Neural cell (in vitro differentiated cells): ENCODE measurements around the gene SLC9A7. TPM values are rescaled to one million over a fixed set of nuclear protein-coding genes. Genes with fewer than 3 reads are reported as not detected.

Experiments used
- H2AFZ ChIP-seq: fragments of 200-600, 300-800 bp; sonication (generic), shearing (Covaris generic); 2 replicates; pipeline ENCODE4 v1.6.0; 2014; ENCODE audit warnings: low read depth, mild to moderate bottlenecking, antibody characterized with exemption, low read length, moderate library complexity
- H3F3A ChIP-seq: fragments of 200-600 bp; shearing (Covaris generic); 2 replicates; pipeline ENCODE4 v1.6.1; 2016; ENCODE audit warnings: mild to moderate bottlenecking, moderate library complexity, mixed read lengths, antibody characterized with exemption, low read length; ENCODE audit not compliant: insufficient read depth, poor library complexity, severe bottlenecking
- H3K27ac ChIP-seq: fragments of 200-600, 300-800 bp; sonication (generic), shearing (Covaris generic); 2 replicates; pipeline ENCODE4 v1.5.1; 2014; ENCODE audit warnings: mild to moderate bottlenecking, low read length, moderate library complexity
- H3K27me3 ChIP-seq: fragments of 300-800, 200-600 bp; sonication (generic), shearing (Covaris generic); 2 replicates; pipeline ENCODE4 v1.6.0; 2014; ENCODE audit warnings: mild to moderate bottlenecking, low read depth, low read length, moderate library complexity; ENCODE audit not compliant: insufficient read depth
- H3K36me3 ChIP-seq: fragments of 300-800, 200-600 bp; sonication (generic), shearing (Covaris generic); 2 replicates; pipeline ENCODE4 v1.5.1; 2014; ENCODE audit warnings: mild to moderate bottlenecking, antibody characterized with exemption, low read length, moderate library complexity; ENCODE audit not compliant: insufficient read depth
- H3K4me2 ChIP-seq: fragments of 300-800, 200-600 bp; sonication (generic), shearing (Covaris generic); 2 replicates; pipeline ENCODE4 v1.6.0; 2014; ENCODE audit warnings: mild to moderate bottlenecking, low read length
- H3K4me3 ChIP-seq: fragments of 300-800, 200-600 bp; sonication (generic), shearing (Covaris generic); 2 replicates; pipeline ENCODE4 v1.5.1; 2014; ENCODE audit warnings: mild to moderate bottlenecking, low read length, moderate library complexity
- H3K79me2 ChIP-seq: fragments of 200-600 bp; shearing (Covaris generic); replicated peaks from 2 replicates; pipeline ENCODE4 v1.6.0; 2014; ENCODE audit warnings: mild to moderate bottlenecking, low read length, moderate library complexity; ENCODE audit not compliant: insufficient read depth
- H3K9ac ChIP-seq: fragments of 300-800, 200-600 bp; sonication (generic), shearing (Covaris generic); 2 replicates; pipeline ENCODE4 v1.6.1; 2016; ENCODE audit warnings: mild to moderate bottlenecking, low read length, mixed read lengths
- H3K9me2 ChIP-seq: fragments of 200-600 bp; shearing (Covaris generic); 2 replicates; pipeline ENCODE4 v1.6.1; 2016; ENCODE audit warnings: mild to moderate bottlenecking, low read length, mixed read lengths; ENCODE audit not compliant: insufficient read depth
- H3K9me3 ChIP-seq: fragments of 200-600, 300-800 bp; sonication (generic), shearing (Covaris generic); 2 replicates; pipeline ENCODE4 v1.6.1; 2016; ENCODE audit warnings: mild to moderate bottlenecking, mixed run types, low read length, moderate library complexity, mixed read lengths
- H4K20me1 ChIP-seq: fragments of 200-600 bp; shearing (Covaris generic); 2 replicates; pipeline ENCODE4 v1.6.1; 2016; ENCODE audit warnings: mild to moderate bottlenecking, mixed run types; ENCODE audit not compliant: insufficient read depth
- CTCF ChIP-seq: fragments of 450-650 bp; IDR thresholded peaks from 2 replicates; pipeline ENCODE4 v1.5.1; 2014; ENCODE audit warnings: antibody characterized with exemption, mild to moderate bottlenecking, moderate library complexity; ENCODE audit not compliant: poor library complexity, severe bottlenecking
- EP300 ChIP-seq: fragments of 450-650 bp; conservative IDR thresholded peaks from 2 replicates; pipeline ENCODE4 v1.6.1; 2014; ENCODE audit warnings: antibody characterized with exemption, mild to moderate bottlenecking, moderate library complexity; ENCODE audit not compliant: poor library complexity, severe bottlenecking
- EZH2 ChIP-seq: fragments of 200-600, 300-800 bp; shearing (Covaris generic), sonication (generic); IDR thresholded peaks from 2 replicates; pipeline ENCODE4 v1.6.1; 2014; ENCODE audit warnings: antibody characterized with exemption, low read length, borderline replicate concordance, mild to moderate bottlenecking; ENCODE audit not compliant: insufficient read depth, poor library complexity, severe bottlenecking
- MXI1 ChIP-seq: fragments of 450-650 bp; conservative IDR thresholded peaks from 2 replicates; pipeline ENCODE4 v1.6.1; 2014; ENCODE audit warnings: antibody characterized with exemption, mild to moderate bottlenecking; ENCODE audit not compliant: poor library complexity, severe bottlenecking
- POLR2AphosphoS5 ChIP-seq: IDR thresholded peaks from 2 replicates; pipeline ENCODE4 v1.6.1; 2012
- RAD21 ChIP-seq: fragments of 450-650 bp; conservative IDR thresholded peaks from 2 replicates; pipeline ENCODE4 v1.6.1; 2014; ENCODE audit warnings: antibody characterized with exemption, mild to moderate bottlenecking, moderate library complexity
- REST ChIP-seq: IDR thresholded peaks from 2 replicates; pipeline ENCODE4 v1.6.1; 2012; ENCODE audit warnings: borderline replicate concordance
- SMC3 ChIP-seq: fragments of 450-650 bp; conservative IDR thresholded peaks from 2 replicates; pipeline ENCODE4 v1.6.1; 2014; ENCODE audit warnings: antibody characterized with exemption, mild to moderate bottlenecking, moderate library complexity; ENCODE audit not compliant: poor library complexity
- TAF1 ChIP-seq: IDR thresholded peaks from 2 replicates; pipeline ENCODE4 v1.6.1; 2012; ENCODE audit warnings: low read depth
- polyA plus RNA-seq: library from polyadenylated mRNA; depleted of rRNA; stranded (reverse); fragments of >200 nt; gene quantifications from 2 replicates; pipeline ENCODE4 v1.2.3, GENCODE V29; 2014

The SLC9A7 gene
- polyA plus RNA-seq, 1 donor from 2014 or later, result 12.1 TPM

GRCh38 chrX:46579250-46579649, 179.7 kb downstream of the SLC9A7 start:
- H3F3A ChIP-seq, result no peaks in the 10 kb centered on the region
- H3K9me2 ChIP-seq, result no peaks in the 10 kb centered on the region
- no peak overlapping the region for H3K27ac ChIP-seq
- no peaks in the 10 kb centered on the region for H3K79me2 ChIP-seq
- no peaks in the 10 kb centered on the region for H4K20me1 ChIP-seq
- no peak overlapping the region for H3K4me3 ChIP-seq
- H2AFZ ChIP-seq, result no peak overlapping the region
- no peaks in the 10 kb centered on the region for H3K36me3 ChIP-seq
- H3K27me3 ChIP-seq, result peaks cover 9% of the 10 kb centered on the region
- no peaks in the 10 kb centered on the region for H3K9me3 ChIP-seq
- no peak overlapping the region for H3K9ac ChIP-seq
- TF ChIP-seq TAF1, result no peak
- no peak for TF ChIP-seq EP300
- TF ChIP-seq SMC3, result no peak
- no peak for TF ChIP-seq RAD21
- no peak for TF ChIP-seq EZH2
- no peak for TF ChIP-seq POLR2AphosphoS5
- no peak for TF ChIP-seq REST
- no peak for TF ChIP-seq CTCF
- no peak for TF ChIP-seq MXI1
- no peak overlapping the region for H3K4me2 ChIP-seq

GRCh38 chrX:46577221-46578005, 181.5 kb downstream of the SLC9A7 start:
- Histone ChIP-seq H3K27me3 (peaks cover 17% of the 10 kb centered on the region), H3K4me3 (no peak overlapping the region), H3K36me3 (no peaks in the 10 kb centered on the region), H3K9me3 (no peaks in the 10 kb centered on the region), H4K20me1 (no peaks in the 10 kb centered on the region), H2AFZ (no peak overlapping the region), H3K27ac (no peak overlapping the region), H3K9ac (no peak overlapping the region), H3K9me2 (no peaks in the 10 kb centered on the region), H3F3A (no peaks in the 10 kb centered on the region), H3K79me2 (no peaks in the 10 kb centered on the region), H3K4me2 (no peak overlapping the region)
- TF ChIP-seq RAD21, result no peak
- no peak for TF ChIP-seq CTCF
- TF ChIP-seq POLR2AphosphoS5, result no peak
- TF ChIP-seq EP300, result no peak
- no peak for TF ChIP-seq MXI1
- TF ChIP-seq REST, result no peak
